Mucosa of descending colon (tissue), 3 donors: Measurements from ENCODE around the gene PFN3. TPM values are rescaled to one million over a fixed set of nuclear protein-coding genes. Genes with fewer than 3 reads are reported as not detected.

Experiments
- ATAC-seq: fragments of 200-7000 bp; cut with Tn5 transposase; one replicate; pipeline ENCODE4 v1.9.1; 2020; ENCODE audit warnings: mild to moderate bottlenecking, moderate library complexity
- DNase-seq, 3 donors: peaks; one replicate each; pipeline ENCODE4 v3.0.0-alpha.2; 2020
- H3K36me3 ChIP-seq: fragments of 200-600 bp; one replicate; pipeline ENCODE4 v1.8.0; 2021; ENCODE audit warnings: low read depth, mild to moderate bottlenecking
- H3K4me1 ChIP-seq: fragments of 200-600 bp; one replicate; pipeline ENCODE4 v1.8.0; 2021; ENCODE audit warnings: low read depth, mild to moderate bottlenecking
- H3K4me3 ChIP-seq: fragments of 200-600 bp; one replicate; pipeline ENCODE4 v1.8.0; 2021; ENCODE audit warnings: mild to moderate bottlenecking
- H3K9me3 ChIP-seq: fragments of 200-600 bp; one replicate; pipeline ENCODE4 v1.8.0; 2021; ENCODE audit warnings: mild to moderate bottlenecking
- intact Hi-C, 2 donors: fragments of 100-400 bp; cut with DNase I in 1 of 2; cut with micrococcal nuclease in 1 of 2; formaldehyde crosslinking; loops; one replicate each; pipeline versions ENCODE4 v1.11.0 to v1.11.1; 2022; cut with DNase I, micrococcal nuclease
- total RNA-seq, 3 donors: library from RNA; stranded (reverse); fragmentation: NEBNext Ultra II Directional in 2 of 3; extraction: Animal tissue kit (Norgen Biotek cat#: 25700) in 2 of 3; gene quantifications; one replicate each; pipeline versions ENCODE4 v1.2.1 to v1.2.4, GENCODE V29; 2021 to 2023
- TF ChIP-seq, protein P1 (sequence below): fragments of 200-600 bp; IDR thresholded peaks from one replicate; pipeline ENCODE4 v1.8.0; 2022; ENCODE audit warnings: antibody characterized with exemption, mild to moderate bottlenecking
- donor health status: DM: no; HTN: no; CAD: no; lungs with moderate emphysema.
- donor health status: DM: no; HTN: no; CAD: no.
- donor health status: DM: no; HTN: yes; CAD: no.

PFN3 gene
- total RNA-seq, 3 donors from 2014 or later = not detected

DNA sequence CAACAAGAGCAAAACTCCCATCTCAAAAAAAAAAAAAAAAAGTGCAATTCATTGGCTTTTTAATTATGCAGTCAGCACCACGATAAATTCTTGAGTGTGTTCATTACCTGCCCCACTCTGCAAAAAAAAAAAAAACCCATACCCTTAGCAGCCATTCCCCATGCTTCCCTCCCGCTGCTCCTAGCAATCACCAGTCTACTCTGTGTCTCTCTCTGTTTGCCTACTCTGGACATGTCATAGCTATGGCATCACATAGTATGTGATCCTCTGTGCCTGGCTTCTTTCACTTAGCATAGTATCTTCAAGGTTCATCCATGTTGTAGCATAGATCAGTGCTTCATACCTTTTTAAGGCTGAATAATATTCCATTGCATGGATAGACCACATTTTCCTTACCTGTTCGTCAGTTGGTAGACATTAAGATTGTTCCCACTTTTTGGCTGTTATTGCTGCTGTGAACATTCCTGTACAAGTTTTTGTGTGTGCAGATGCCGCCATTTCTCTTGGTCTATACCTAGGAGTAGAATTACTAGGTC lies 39.1 kb upstream of the PFN3 start:
- no peaks in the 10 kb centered on the region for H3K9me3 ChIP-seq
- intact Hi-C loops = no loop called here
- no peak overlapping the region for H3K4me3 ChIP-seq
- DNase-seq = no peak
- no peak for ATAC-seq
- TF ChIP-seq, protein P1, sequence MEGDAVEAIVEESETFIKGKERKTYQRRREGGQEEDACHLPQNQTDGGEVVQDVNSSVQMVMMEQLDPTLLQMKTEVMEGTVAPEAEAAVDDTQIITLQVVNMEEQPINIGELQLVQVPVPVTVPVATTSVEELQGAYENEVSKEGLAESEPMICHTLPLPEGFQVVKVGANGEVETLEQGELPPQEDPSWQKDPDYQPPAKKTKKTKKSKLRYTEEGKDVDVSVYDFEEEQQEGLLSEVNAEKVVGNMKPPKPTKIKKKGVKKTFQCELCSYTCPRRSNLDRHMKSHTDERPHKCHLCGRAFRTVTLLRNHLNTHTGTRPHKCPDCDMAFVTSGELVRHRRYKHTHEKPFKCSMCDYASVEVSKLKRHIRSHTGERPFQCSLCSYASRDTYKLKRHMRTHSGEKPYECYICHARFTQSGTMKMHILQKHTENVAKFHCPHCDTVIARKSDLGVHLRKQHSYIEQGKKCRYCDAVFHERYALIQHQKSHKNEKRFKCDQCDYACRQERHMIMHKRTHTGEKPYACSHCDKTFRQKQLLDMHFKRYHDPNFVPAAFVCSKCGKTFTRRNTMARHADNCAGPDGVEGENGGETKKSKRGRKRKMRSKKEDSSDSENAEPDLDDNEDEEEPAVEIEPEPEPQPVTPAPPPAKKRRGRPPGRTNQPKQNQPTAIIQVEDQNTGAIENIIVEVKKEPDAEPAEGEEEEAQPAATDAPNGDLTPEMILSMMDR = no peak
- H3K36me3 ChIP-seq = no peaks in the 10 kb centered on the region
- H3K4me1 ChIP-seq = no peaks in the 10 kb centered on the region

DNA sequence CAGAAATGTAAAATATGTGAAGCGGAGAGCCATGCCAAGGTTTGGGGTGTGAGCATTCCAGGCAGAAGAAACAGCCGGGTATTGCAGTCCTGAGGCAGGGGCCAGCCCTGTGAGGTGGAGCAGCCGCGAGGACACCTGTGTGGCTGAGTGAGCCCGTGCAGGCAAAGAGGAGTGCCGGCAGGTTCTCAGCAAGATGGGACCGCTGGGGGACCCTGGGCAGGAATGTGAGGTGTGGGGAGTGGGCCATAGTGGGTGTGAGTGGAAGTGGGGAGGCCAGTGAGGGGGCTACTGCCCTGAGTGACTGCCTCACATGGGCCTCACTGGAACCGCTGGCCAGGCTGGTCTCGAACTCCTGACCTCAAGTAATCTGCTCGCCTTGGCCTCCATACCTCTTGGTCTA lies 38.0 kb upstream of the PFN3 start:
- intact Hi-C loops = no loop called here
- H3K4me3 ChIP-seq = no peak overlapping the region
- ATAC-seq = no peak

GRCh38 chr5:177437623-177438022 lies 37.2 kb upstream of the PFN3 start:
- Histone ChIP-seq H3K36me3 (no peaks in the 10 kb centered on the region), H3K9me3 (no peaks in the 10 kb centered on the region), H3K4me1 (peaks cover 6% of the 10 kb centered on the region), H3K4me3 (no peak overlapping the region)
- intact Hi-C loops = no loop called here
- TF ChIP-seq, protein P1 = no peak
- ATAC-seq (peak; percentile 7), DNase-seq (no peak)

More for the DNA sequence above, 38.0 kb upstream of the PFN3 start:
- no peaks in the 10 kb centered on the region for H3K4me1 ChIP-seq
- TF ChIP-seq, protein P1 = no peak
- H3K9me3 ChIP-seq = no peaks in the 10 kb centered on the region
- no peaks in the 10 kb centered on the region for H3K36me3 ChIP-seq
- DNase-seq = no peak

DNA sequence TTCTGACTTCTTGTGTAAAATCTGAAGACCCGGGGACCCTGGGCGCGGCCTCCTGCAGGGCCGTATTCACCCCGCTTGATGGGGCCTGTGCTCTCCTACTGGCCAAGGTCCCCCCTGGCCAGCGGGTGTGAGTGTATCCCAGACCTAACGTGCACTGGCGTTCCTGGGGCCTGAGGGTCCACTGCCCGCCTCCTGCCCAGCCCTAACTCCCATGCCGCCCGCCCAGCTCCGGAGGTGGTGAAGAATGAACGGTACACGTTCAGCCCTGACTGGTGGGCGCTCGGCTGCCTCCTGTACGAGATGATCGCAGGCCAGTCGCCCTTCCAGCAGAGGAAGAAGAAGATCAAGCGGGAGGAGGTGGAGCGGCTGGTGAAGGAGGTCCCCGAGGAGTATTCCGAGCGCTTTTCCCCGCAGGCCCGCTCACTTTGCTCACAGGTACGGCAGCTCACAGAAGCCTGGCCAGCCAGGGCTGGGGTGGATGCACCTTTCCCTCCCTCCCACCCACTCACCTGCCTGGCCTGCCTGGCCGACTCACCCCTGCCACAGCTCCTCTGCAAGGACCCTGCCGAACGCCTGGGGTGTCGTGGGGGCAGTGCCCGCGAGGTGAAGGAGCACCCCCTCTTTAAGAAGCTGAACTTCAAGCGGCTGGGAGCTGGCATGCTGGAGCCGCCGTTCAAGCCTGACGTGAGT lies 35.5 kb upstream of the PFN3 start:
- H3K36me3 ChIP-seq = no peaks in the 10 kb centered on the region
- TF ChIP-seq, protein P1 = no peak
- intact Hi-C loops = no loop called here

DNA sequence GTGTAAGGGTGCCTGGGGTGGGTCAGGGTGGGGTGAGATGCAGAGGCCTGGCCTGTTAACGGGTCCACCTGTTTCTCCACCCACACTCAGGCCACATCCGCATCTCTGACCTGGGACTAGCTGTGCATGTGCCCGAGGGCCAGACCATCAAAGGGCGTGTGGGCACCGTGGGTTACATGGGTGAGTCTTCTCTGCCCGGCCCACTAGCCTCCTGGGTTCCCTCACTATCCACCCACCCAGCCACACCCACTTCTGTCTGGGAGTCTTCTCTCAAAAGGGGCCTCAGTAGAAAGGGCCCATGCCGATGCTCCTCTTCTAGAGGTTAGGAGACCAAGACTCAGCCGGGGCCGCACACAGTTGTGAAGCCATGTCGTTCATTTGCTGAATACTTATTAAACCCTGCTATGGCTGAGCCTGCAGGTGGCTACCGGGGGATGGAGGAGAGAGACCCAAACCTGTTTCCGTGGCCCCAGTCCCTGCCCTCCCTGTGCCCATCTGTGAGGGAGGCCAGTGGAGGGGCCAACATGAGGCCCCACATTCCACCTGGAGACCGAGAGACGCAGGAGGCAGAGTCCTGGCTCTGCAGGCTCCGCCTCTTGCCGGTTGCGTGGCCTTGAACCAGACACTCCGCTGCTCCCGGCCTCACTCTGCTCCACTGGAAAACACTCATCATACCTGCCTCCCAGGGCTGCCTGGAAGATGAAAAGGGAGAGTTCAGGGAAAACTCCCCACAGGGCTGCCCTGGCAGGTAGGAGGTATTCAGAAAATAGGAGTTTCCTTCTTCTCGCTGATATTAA lies 34.7 kb upstream of the PFN3 start:
- TF ChIP-seq, protein P1 = no peak
- Histone ChIP-seq H3K36me3 (no peaks in the 10 kb centered on the region), H3K4me1 (peaks cover 10% of the 10 kb centered on the region), H3K4me3 (no peak overlapping the region), H3K9me3 (no peaks in the 10 kb centered on the region)
- ATAC-seq = no peak
- DNase-seq = no peak
- intact Hi-C loops = no loop called here

More for the DNA sequence above, 35.5 kb upstream of the PFN3 start:
- Histone ChIP-seq H3K4me3 (no peak overlapping the region), H3K4me1 (peaks cover 10% of the 10 kb centered on the region), H3K9me3 (no peaks in the 10 kb centered on the region)
- DNase-seq (no peak), ATAC-seq (no peak)
